Effector memory CD4-positive, alpha-beta T cell (primary cell): ENCODE data around the gene TP53RK.

ENCODE experiments used
- DNase-seq, 3 donors: peaks; one replicate each; pipeline ENCODE4 v3.0.0-alpha.2; 2020
- H3K27ac ChIP-seq: 2 replicates; pipeline ENCODE4 v1.7.0; 2013; ENCODE audit warnings: mild to moderate bottlenecking, low read length, moderate library complexity; ENCODE audit not compliant: insufficient read depth, poor library complexity, severe bottlenecking
- H3K27me3 ChIP-seq: replicated peaks from 2 replicates; pipeline ENCODE4 v1.7.0; 2013; ENCODE audit warnings: mild to moderate bottlenecking, low read length; ENCODE audit not compliant: insufficient read depth, control insufficient read depth, poor library complexity, severe bottlenecking
- H3K36me3 ChIP-seq: 2 replicates; pipeline ENCODE4 v1.7.0; 2013; ENCODE audit warnings: mild to moderate bottlenecking, low read length, moderate library complexity; ENCODE audit not compliant: control insufficient read depth, insufficient read depth
- H3K4me1 ChIP-seq: 2 replicates; pipeline ENCODE4 v1.7.0; 2013; ENCODE audit warnings: low read length, mild to moderate bottlenecking; ENCODE audit not compliant: control insufficient read depth, insufficient read depth, poor library complexity, severe bottlenecking
- H3K4me3 ChIP-seq: 2 replicates; pipeline ENCODE4 v1.7.0; 2013; ENCODE audit warnings: low read length, low read depth, mild to moderate bottlenecking; ENCODE audit not compliant: insufficient read depth, poor library complexity, severe bottlenecking
- H3K9me3 ChIP-seq: 2 replicates; pipeline ENCODE4 v1.7.0; 2013; ENCODE audit warnings: mild to moderate bottlenecking, low read length, moderate library complexity; ENCODE audit not compliant: control insufficient read depth

Gene TP53RK

DNA sequence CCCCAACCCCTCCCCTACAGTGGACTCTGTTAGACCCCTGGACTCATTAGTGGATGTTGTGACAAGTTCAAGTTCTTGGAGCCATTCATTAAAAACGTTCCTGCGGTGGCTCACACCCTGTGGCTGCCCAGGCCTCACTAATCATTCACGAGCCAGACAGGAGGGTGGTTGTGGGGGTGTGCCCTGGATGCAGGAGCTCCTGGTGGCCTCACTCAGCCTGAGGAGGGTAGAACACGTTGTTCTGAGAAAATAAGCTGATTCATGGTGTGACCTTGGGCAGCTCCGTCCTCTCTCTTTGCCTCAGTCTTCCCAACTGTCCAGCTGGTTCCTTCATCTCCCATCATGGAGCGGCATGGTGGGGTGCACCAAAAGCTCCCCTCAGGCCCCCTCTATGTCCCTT, 54.7 kb downstream of the TP53RK start:
- Histone ChIP-seq H3K27me3 (no peaks in the 10 kb centered on the region), H3K27ac (no peak overlapping the region), H3K9me3 (no peaks in the 10 kb centered on the region), H3K4me3 (no peak overlapping the region), H3K4me1 (no peaks in the 10 kb centered on the region), H3K36me3 (no peaks in the 10 kb centered on the region)
- no peak for DNase-seq
